Mucosa of rectum (tissue), 2 donors: ENCODE results near the gene PACRG.
A peak's percentile ranks its signal among the peaks of the same experiment; 100 is the strongest.

Experiments
- H3K27ac ChIP-seq, 2 donors: one replicate each; pipeline ENCODE4 v1.7.0; 2013; ENCODE audit warnings: inconsistent platforms in 2 of 2, low read depth in 2 of 2, low read length in 2 of 2
- H3K27me3 ChIP-seq, 2 donors: one replicate each; pipeline ENCODE4 v1.7.0; 2013; ENCODE audit warnings: low read length in 2 of 2; ENCODE audit not compliant: control insufficient read depth in 2 of 2, insufficient read depth in 2 of 2
- H3K36me3 ChIP-seq, 2 donors: one replicate each; pipeline ENCODE4 v1.7.0; 2013; ENCODE audit warnings: low read length in 2 of 2; ENCODE audit not compliant: control insufficient read depth in 2 of 2, insufficient read depth in 2 of 2
- H3K4me1 ChIP-seq, 2 donors: one replicate each; pipeline ENCODE4 v1.7.0; 2013; ENCODE audit warnings: low read length in 2 of 2, mild to moderate bottlenecking in 1 of 2; ENCODE audit not compliant: control insufficient read depth in 2 of 2, insufficient read depth in 2 of 2
- H3K4me3 ChIP-seq, 2 donors: one replicate each; pipeline ENCODE4 v1.7.0; 2013; ENCODE audit warnings: low read length in 2 of 2
- H3K9ac ChIP-seq, 2 donors: one replicate each; pipeline ENCODE4 v1.7.0; 2013; ENCODE audit warnings: low read length in 2 of 2, low read depth in 1 of 2, mild to moderate bottlenecking in 1 of 2
- H3K9me3 ChIP-seq, 2 donors: one replicate each; pipeline ENCODE4 v1.7.0; 2013; ENCODE audit warnings: low read length in 2 of 2; ENCODE audit not compliant: control insufficient read depth in 2 of 2
- donor health status: healthy.
- donor health status: Normal muscosa, but diverticular disease.

Gene PACRG

GRCh38 chr6:163352011-163352685 is 624.4 kb downstream of the PACRG start:
- Histone ChIP-seq H3K27ac (no peak overlapping the region), H3K9ac (no peak overlapping the region), H3K36me3 (no peaks in the 10 kb centered on the region), H3K27me3 (no peaks in the 10 kb centered on the region), H3K4me1 (peaks cover 0 to 2% of the 10 kb centered on the region in 2 donors), H3K4me3 (no peak overlapping the region), H3K9me3 (no peaks in the 10 kb centered on the region)

GRCh38 chr6:163352966-163353365 is 625.2 kb downstream of the PACRG start:
- Histone ChIP-seq H3K9ac (no peak overlapping the region), H3K9me3 (no peaks in the 10 kb centered on the region), H3K36me3 (no peaks in the 10 kb centered on the region), H3K4me3 (no peak overlapping the region), H3K27me3 (no peaks in the 10 kb centered on the region), H3K27ac (no peak overlapping the region), H3K4me1 (peaks cover 0 to 2% of the 10 kb centered on the region in 2 donors)

- no peak overlapping the region for H3K4me3 ChIP-seq
- no peaks in the 10 kb centered on the region for H3K9me3 ChIP-seq
- no peaks in the 10 kb centered on the region for H3K36me3 ChIP-seq
- H3K27me3 ChIP-seq: no peaks in the 10 kb centered on the region
- H3K4me1 ChIP-seq: peaks cover 0 to 2% of the 10 kb centered on the region in 2 donors
- no peak overlapping the region for H3K27ac ChIP-seq
- no peak overlapping the region for H3K9ac ChIP-seq
These were observed 626.3 kb downstream of the PACRG start for GRCh38 chr6:163354085-163354484.

GRCh38 chr6:163354761-163355425 is 627.1 kb downstream of the PACRG start:
- Histone ChIP-seq H3K4me3 (no peak overlapping the region), H3K9ac (no peak overlapping the region), H3K27ac (peak overlapping the region; percentile 25 to 32), H3K9me3 (no peaks in the 10 kb centered on the region), H3K4me1 (peaks cover 0 to 2% of the 10 kb centered on the region in 2 donors), H3K36me3 (no peaks in the 10 kb centered on the region), H3K27me3 (no peaks in the 10 kb centered on the region)

- H3K9ac ChIP-seq: no peak overlapping the region
- no peaks in the 10 kb centered on the region for H3K36me3 ChIP-seq
- H3K4me1 ChIP-seq: peaks cover 0 to 2% of the 10 kb centered on the region in 2 donors
- H3K9me3 ChIP-seq: no peaks in the 10 kb centered on the region
- peak overlapping the region in 1 of 2 donors; percentile 50 for H3K27ac ChIP-seq
- no peak overlapping the region for H3K4me3 ChIP-seq
- no peaks in the 10 kb centered on the region for H3K27me3 ChIP-seq
These were observed 627.7 kb downstream of the PACRG start for GRCh38 chr6:163355426-163355991.

GRCh38 chr6:163356324-163356723 is 628.5 kb downstream of the PACRG start:
- H3K9ac ChIP-seq: no peak overlapping the region

GRCh38 chr6:163356743-163357142 is 629.0 kb downstream of the PACRG start:
- Histone ChIP-seq H3K27ac (no peak overlapping the region), H3K9ac (no peak overlapping the region)

More at GRCh38 chr6:163356324-163356723, 628.5 kb downstream of the PACRG start:
- H3K4me3 ChIP-seq: no peak overlapping the region
- H3K9me3 ChIP-seq: no peaks in the 10 kb centered on the region
- peaks cover 0 to 2% of the 10 kb centered on the region in 2 donors for H3K4me1 ChIP-seq
- H3K27me3 ChIP-seq: no peaks in the 10 kb centered on the region
- no peak overlapping the region for H3K27ac ChIP-seq
- H3K36me3 ChIP-seq: no peaks in the 10 kb centered on the region

GRCh38 chr6:163364641-163365040 is 636.9 kb downstream of the PACRG start:
- no peaks in the 10 kb centered on the region for H3K36me3 ChIP-seq
- H3K4me3 ChIP-seq: no peak overlapping the region
- no peak overlapping the region for H3K27ac ChIP-seq
- no peaks in the 10 kb centered on the region for H3K4me1 ChIP-seq
- no peaks in the 10 kb centered on the region for H3K27me3 ChIP-seq
- H3K9ac ChIP-seq: no peak overlapping the region
- no peaks in the 10 kb centered on the region for H3K9me3 ChIP-seq

More at GRCh38 chr6:163356743-163357142, 629.0 kb downstream of the PACRG start:
- Histone ChIP-seq H3K4me1 (peaks cover 0 to 2% of the 10 kb centered on the region in 2 donors), H3K36me3 (no peaks in the 10 kb centered on the region), H3K4me3 (no peak overlapping the region), H3K27me3 (no peaks in the 10 kb centered on the region), H3K9me3 (no peaks in the 10 kb centered on the region)
